Measurements from ENCODE around the gene DPEP2NB. TPM values are rescaled to one million over a fixed set of nuclear protein-coding genes. Genes with fewer than 3 reads are reported as not detected.

Gene DPEP2NB
- total RNA-seq, 1 donor from 2014 or later: not detected

DNA sequence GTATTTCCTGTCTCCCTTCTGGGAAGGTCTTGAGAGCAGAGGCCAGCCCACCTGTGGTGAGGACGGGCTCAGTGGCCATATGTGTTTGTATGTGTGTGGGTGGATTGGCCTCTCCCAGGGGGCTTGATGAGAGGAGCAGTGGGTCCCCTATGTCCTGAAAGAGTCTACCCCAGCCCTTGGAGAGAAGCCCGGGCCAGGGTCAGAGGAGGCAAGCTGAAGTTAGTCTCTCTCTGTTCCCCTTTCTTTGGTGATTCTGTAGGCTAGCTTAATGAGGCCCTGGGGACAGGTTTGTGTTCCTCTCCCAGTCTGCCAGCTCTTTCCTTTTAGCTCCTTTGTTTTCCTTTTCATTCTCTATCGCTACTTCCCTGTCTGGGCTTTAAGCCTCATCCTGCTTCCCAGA, 45.7 kb upstream of the DPEP2NB start:
- H3K4me1 Mint-ChIP-seq: peaks cover 14% of the 10 kb centered on the region
- Histone ChIP-seq H3K9me3 (ENCODE audit: low read depth) (no peaks in the 10 kb centered on the region), H3K4me2 (no peak overlapping the region), H3K9ac (peak overlapping the region; percentile 13), H3K4me3 (no peak overlapping the region), H3K36me3 (no peaks in the 10 kb centered on the region), H3K4me1 (no peaks in the 10 kb centered on the region), H3F3A (ENCODE audit: low read depth) (peaks cover under 1% of the 10 kb centered on the region), H4K20me1 (ENCODE audit: low read depth) (no peaks in the 10 kb centered on the region), H3K27ac (no peak overlapping the region), H3K79me2 (ENCODE audit: low read depth) (no peaks in the 10 kb centered on the region), H2AFZ (replicated peaks) (no peak overlapping the region), H3K27me3 (no peaks in the 10 kb centered on the region)
- H3K27me3 Mint-ChIP-seq (ENCODE audit: insufficient read depth, low read depth): peaks cover 4% of the 10 kb centered on the region
- no peaks in the 10 kb centered on the region for H3K9me3 Mint-ChIP-seq
- peaks cover 15% of the 10 kb centered on the region for H3K36me3 Mint-ChIP-seq
- peak overlapping the region; percentile 17 for H3K27ac Mint-ChIP-seq
- TF ChIP-seq EZH2phosphoT487 (IDR thresholded peaks at IDR 0.05) (no peak), EZH2 (IDR thresholded peaks at IDR 0.05) (no peak)
- no peak for DNase-seq (ENCODE audit: low spot score)
- no peak overlapping the region for H3K4me3 Mint-ChIP-seq

DNA sequence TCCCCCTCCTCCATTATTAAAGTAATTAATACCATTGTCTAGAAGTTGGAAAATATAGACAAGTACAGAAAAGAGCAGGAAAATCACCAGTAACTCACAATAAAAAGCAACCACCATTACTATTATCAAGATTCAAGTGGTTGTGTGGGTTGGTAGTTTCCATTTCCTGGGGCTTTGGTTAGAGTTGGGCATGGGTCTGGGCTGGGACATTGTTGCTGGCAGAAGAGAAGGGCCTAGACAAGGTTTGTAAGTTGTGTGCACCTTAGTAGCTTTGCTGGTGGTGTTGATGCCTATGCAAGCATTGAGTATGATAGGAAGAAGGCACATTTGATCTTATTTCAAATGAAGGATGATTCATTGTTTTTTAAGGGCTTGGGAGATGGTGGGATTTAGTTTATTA, 44.1 kb upstream of the DPEP2NB start:
- Histone ChIP-seq H3K4me3 (no peak overlapping the region), H2AFZ (replicated peaks) (no peak overlapping the region), H3K27me3 (no peaks in the 10 kb centered on the region), H3K79me2 (ENCODE audit: low read depth) (no peaks in the 10 kb centered on the region), H3K36me3 (no peaks in the 10 kb centered on the region), H3K4me1 (no peaks in the 10 kb centered on the region), H3K9ac (no peak overlapping the region), H3F3A (ENCODE audit: low read depth) (peaks cover 12% of the 10 kb centered on the region), H3K9me3 (ENCODE audit: low read depth) (no peaks in the 10 kb centered on the region), H3K27ac (no peak overlapping the region), H3K4me2 (no peak overlapping the region), H4K20me1 (ENCODE audit: low read depth) (no peaks in the 10 kb centered on the region)
- Mint-ChIP-seq H3K27me3 (ENCODE audit: insufficient read depth, low read depth) (peaks cover 2% of the 10 kb centered on the region), H3K36me3 (peaks cover 15% of the 10 kb centered on the region), H3K9me3 (no peaks in the 10 kb centered on the region), H3K4me3 (no peak overlapping the region), H3K27ac (no peak overlapping the region), H3K4me1 (peaks cover 2% of the 10 kb centered on the region)
- TF ChIP-seq, protein P1, sequence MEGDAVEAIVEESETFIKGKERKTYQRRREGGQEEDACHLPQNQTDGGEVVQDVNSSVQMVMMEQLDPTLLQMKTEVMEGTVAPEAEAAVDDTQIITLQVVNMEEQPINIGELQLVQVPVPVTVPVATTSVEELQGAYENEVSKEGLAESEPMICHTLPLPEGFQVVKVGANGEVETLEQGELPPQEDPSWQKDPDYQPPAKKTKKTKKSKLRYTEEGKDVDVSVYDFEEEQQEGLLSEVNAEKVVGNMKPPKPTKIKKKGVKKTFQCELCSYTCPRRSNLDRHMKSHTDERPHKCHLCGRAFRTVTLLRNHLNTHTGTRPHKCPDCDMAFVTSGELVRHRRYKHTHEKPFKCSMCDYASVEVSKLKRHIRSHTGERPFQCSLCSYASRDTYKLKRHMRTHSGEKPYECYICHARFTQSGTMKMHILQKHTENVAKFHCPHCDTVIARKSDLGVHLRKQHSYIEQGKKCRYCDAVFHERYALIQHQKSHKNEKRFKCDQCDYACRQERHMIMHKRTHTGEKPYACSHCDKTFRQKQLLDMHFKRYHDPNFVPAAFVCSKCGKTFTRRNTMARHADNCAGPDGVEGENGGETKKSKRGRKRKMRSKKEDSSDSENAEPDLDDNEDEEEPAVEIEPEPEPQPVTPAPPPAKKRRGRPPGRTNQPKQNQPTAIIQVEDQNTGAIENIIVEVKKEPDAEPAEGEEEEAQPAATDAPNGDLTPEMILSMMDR (IDR thresholded peaks at IDR 0.05): no peak
- TF ChIP-seq EZH2 (IDR thresholded peaks at IDR 0.05) (no peak), EZH2phosphoT487 (IDR thresholded peaks at IDR 0.05) (no peak)
- no peak for DNase-seq (ENCODE audit: low spot score)

DNA sequence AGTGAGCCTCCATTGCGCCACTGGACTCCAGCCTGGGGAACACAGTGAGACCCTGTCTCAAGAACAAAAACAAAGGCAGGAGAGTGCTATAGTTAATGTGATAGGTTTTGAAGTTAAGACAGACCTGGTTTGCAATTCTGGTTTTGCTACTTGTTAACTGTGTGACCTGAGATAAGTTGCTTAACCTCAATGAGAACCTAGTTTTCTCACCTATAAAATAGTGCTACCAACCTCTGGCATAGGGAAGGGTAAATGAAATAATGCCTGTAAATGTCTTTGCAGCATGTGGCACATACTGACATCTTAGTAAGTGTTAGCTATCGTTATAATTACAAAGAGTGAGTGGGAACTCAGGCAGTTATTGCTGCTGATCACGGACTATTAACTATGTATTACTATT, 39.7 kb upstream of the DPEP2NB start:
- no peaks in the 10 kb centered on the region for H3K9me3 Mint-ChIP-seq
- H3K36me3 Mint-ChIP-seq: peaks cover 20% of the 10 kb centered on the region
- no peak overlapping the region for H3K4me2 ChIP-seq
- no peak overlapping the region for H3K27ac Mint-ChIP-seq
- H3K27ac ChIP-seq: no peak overlapping the region
- peaks cover 2% of the 10 kb centered on the region for H3K27me3 Mint-ChIP-seq (ENCODE audit: insufficient read depth, low read depth)
- H3F3A ChIP-seq (ENCODE audit: low read depth): peaks cover 12% of the 10 kb centered on the region
- no peak overlapping the region for H3K4me3 Mint-ChIP-seq
- no peak overlapping the region for H3K9ac ChIP-seq
- no peaks in the 10 kb centered on the region for H3K27me3 ChIP-seq
- H3K36me3 ChIP-seq: no peaks in the 10 kb centered on the region
- H3K4me1 Mint-ChIP-seq: no peaks in the 10 kb centered on the region
- H4K20me1 ChIP-seq (ENCODE audit: low read depth): no peaks in the 10 kb centered on the region
- no peak overlapping the region for H2AFZ ChIP-seq (replicated peaks)
- no peak overlapping the region for H3K4me3 ChIP-seq
- DNase-seq (ENCODE audit: low spot score): no peak
- no peaks in the 10 kb centered on the region for H3K9me3 ChIP-seq (ENCODE audit: low read depth)
- no peaks in the 10 kb centered on the region for H3K79me2 ChIP-seq (ENCODE audit: low read depth)
- TF ChIP-seq, protein P1 (IDR thresholded peaks at IDR 0.05): no peak
- TF ChIP-seq EZH2 (IDR thresholded peaks at IDR 0.05) (no peak), EZH2phosphoT487 (IDR thresholded peaks at IDR 0.05) (no peak)
- no peaks in the 10 kb centered on the region for H3K4me1 ChIP-seq

DNA sequence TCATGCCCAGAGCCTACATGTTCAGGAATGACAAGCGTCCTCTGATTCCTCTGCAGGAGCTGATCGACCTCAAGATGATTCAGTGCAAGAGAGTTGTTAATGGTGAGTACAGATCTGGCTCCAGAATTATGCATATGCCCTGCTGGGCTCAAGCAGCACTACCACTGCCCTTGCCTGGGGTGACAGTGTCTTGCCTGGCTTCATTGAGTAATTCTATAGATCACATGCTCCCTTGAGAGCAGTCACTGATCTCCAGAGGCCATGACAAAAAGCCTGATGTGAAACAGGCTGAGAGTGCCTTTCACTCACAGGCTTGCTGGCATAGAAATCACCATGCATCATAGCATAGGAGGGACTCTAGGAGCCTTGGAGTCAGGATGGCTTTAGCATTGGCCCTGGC, 33.7 kb upstream of the DPEP2NB start:
- Mint-ChIP-seq H3K4me3 (no peak overlapping the region), H3K36me3 (peaks cover 17% of the 10 kb centered on the region), H3K4me1 (no peaks in the 10 kb centered on the region), H3K27ac (no peak overlapping the region), H3K9me3 (no peaks in the 10 kb centered on the region), H3K27me3 (ENCODE audit: insufficient read depth, low read depth) (no peaks in the 10 kb centered on the region)
- H3K36me3 ChIP-seq: no peaks in the 10 kb centered on the region
- no peaks in the 10 kb centered on the region for H4K20me1 ChIP-seq (ENCODE audit: low read depth)
- H3K9ac ChIP-seq: no peak overlapping the region
- H3K9me3 ChIP-seq (ENCODE audit: low read depth): no peaks in the 10 kb centered on the region
- H3K4me2 ChIP-seq: no peak overlapping the region
- H3F3A ChIP-seq (ENCODE audit: low read depth): no peaks in the 10 kb centered on the region
- H3K4me3 ChIP-seq: no peak overlapping the region
- H2AFZ ChIP-seq (replicated peaks): no peak overlapping the region
- H3K27ac ChIP-seq: no peak overlapping the region
- DNase-seq (ENCODE audit: low spot score): no peak
- no peaks in the 10 kb centered on the region for H3K79me2 ChIP-seq (ENCODE audit: low read depth)
- H3K27me3 ChIP-seq: no peaks in the 10 kb centered on the region
- H3K4me1 ChIP-seq: no peaks in the 10 kb centered on the region
- TF ChIP-seq EZH2phosphoT487 (IDR thresholded peaks at IDR 0.05): no peak

Measured in neural progenitor cell (in vitro differentiated cells).